KMS-11 (cell line): Measurements from ENCODE around the gene CNDP2.

Experiments used
- H2AFZ ChIP-seq: fragments of 200-600 bp; sonication (generic); 2 replicates; pipeline ENCODE4 v1.6.1; 2016; ENCODE audit warnings: antibody characterized with exemption, mixed run types, low read depth
- H3K27ac ChIP-seq: fragments of 200-600 bp; sonication (generic); 2 replicates; pipeline ENCODE4 v1.6.1; 2016; ENCODE audit warnings: mild to moderate bottlenecking, mixed run types
- H3K27me3 ChIP-seq: fragments of 200-600 bp; sonication (generic); 2 replicates; pipeline ENCODE4 v1.6.1; 2017; ENCODE audit warnings: mild to moderate bottlenecking, low read depth, mixed run types, moderate library complexity; ENCODE audit not compliant: insufficient read depth
- H3K36me3 ChIP-seq: fragments of 200-600 bp; sonication (generic); 2 replicates; pipeline ENCODE4 v1.6.1; 2017; ENCODE audit warnings: mild to moderate bottlenecking, mixed run types; ENCODE audit not compliant: insufficient read depth
- H3K4me1 ChIP-seq: fragments of 200-600 bp; sonication (generic); 2 replicates; pipeline ENCODE4 v1.6.1; 2016; ENCODE audit warnings: mild to moderate bottlenecking, low read depth, mixed run types; ENCODE audit not compliant: poor library complexity, severe bottlenecking
- H3K4me2 ChIP-seq: fragments of 200-600 bp; sonication (generic); 2 replicates; pipeline ENCODE4 v1.7.0; 2016; ENCODE audit warnings: mild to moderate bottlenecking, mixed run types
- H3K4me3 ChIP-seq: fragments of 200-600 bp; sonication (generic); IDR thresholded peaks from 2 replicates; pipeline ENCODE4 v1.6.1; 2017; ENCODE audit warnings: low read depth, low read length, mixed read lengths; ENCODE audit not compliant: insufficient read depth
- H3K79me2 ChIP-seq: fragments of 200-600 bp; sonication (generic); 2 replicates; pipeline ENCODE4 v1.6.1; 2016; ENCODE audit warnings: low read depth, mixed run types; ENCODE audit not compliant: insufficient read depth
- H3K9ac ChIP-seq: fragments of 200-600 bp; sonication (generic); 2 replicates; pipeline ENCODE4 v1.6.1; 2016; ENCODE audit warnings: mild to moderate bottlenecking, mixed run types
- H4K20me1 ChIP-seq: fragments of 200-600 bp; sonication (generic); 2 replicates; pipeline ENCODE4 v1.6.1; 2016; ENCODE audit warnings: mild to moderate bottlenecking, mixed run types; ENCODE audit not compliant: insufficient read depth
- CTCF ChIP-seq: fragments of 200-600 bp; sonication (generic); conservative IDR thresholded peaks from 2 replicates; pipeline ENCODE4 v1.6.1; 2017; ENCODE audit warnings: low read depth, mild to moderate bottlenecking, antibody characterized with exemption, low read length, moderate library complexity, mixed read lengths

CNDP2 gene

GRCh38 chr18:74455386-74455785, 40.8 kb upstream of the CNDP2 start:
- Histone ChIP-seq H2AFZ (no peak overlapping the region), H3K36me3 (no peaks in the 10 kb centered on the region), H4K20me1 (no peaks in the 10 kb centered on the region), H3K4me2 (no peak overlapping the region), H3K9ac (no peak overlapping the region), H3K4me3 (no peak overlapping the region), H3K27ac (no peak overlapping the region), H3K4me1 (no peaks in the 10 kb centered on the region), H3K79me2 (no peaks in the 10 kb centered on the region), H3K27me3 (no peaks in the 10 kb centered on the region)
- TF ChIP-seq CTCF = no peak

- Histone ChIP-seq H3K4me2 (no peak overlapping the region), H2AFZ (no peak overlapping the region), H4K20me1 (no peaks in the 10 kb centered on the region), H3K4me1 (no peaks in the 10 kb centered on the region), H3K9ac (no peak overlapping the region), H3K79me2 (no peaks in the 10 kb centered on the region), H3K36me3 (no peaks in the 10 kb centered on the region), H3K27me3 (no peaks in the 10 kb centered on the region), H3K27ac (no peak overlapping the region), H3K4me3 (no peak overlapping the region)
- no peak for TF ChIP-seq CTCF
Observed at GRCh38 chr18:74456017-74456348, 40.2 kb upstream of the CNDP2 start.

GRCh38 chr18:74456349-74457042, 39.7 kb upstream of the CNDP2 start:
- no peak for TF ChIP-seq CTCF
- Histone ChIP-seq H3K4me2 (no peak overlapping the region), H2AFZ (no peak overlapping the region), H3K27ac (no peak overlapping the region), H3K36me3 (no peaks in the 10 kb centered on the region), H3K79me2 (no peaks in the 10 kb centered on the region), H3K4me3 (no peak overlapping the region), H3K9ac (no peak overlapping the region), H3K4me1 (no peaks in the 10 kb centered on the region), H3K27me3 (no peaks in the 10 kb centered on the region), H4K20me1 (no peaks in the 10 kb centered on the region)

- Histone ChIP-seq H3K9ac (no peak within 1 kb of the TSS), H2AFZ (no peak within 1 kb of the TSS), H3K4me3 (no peak within 1 kb of the TSS), H3K4me1 (no peaks in the 10 kb centered on the region), H3K4me2 (no peak within 1 kb of the TSS), H3K27me3 (no peaks in the 10 kb centered on the region), H3K36me3 (no peaks in the 10 kb centered on the region), H3K27ac (no peak within 1 kb of the TSS), H4K20me1 (no peaks in the 10 kb centered on the region), H3K79me2 (no peaks in the 10 kb centered on the region)
- TF ChIP-seq CTCF = no peak
Observed at GRCh38 chr18:74457043-74457724, 39.0 kb upstream of the CNDP2 start, which contains the start of gene DIPK1C. Gene DIPK1C, minus strand, starts transcription at chr18:74457308. Its CDS starts 49 bp downstream, at chr18:74457259.
